Hepatocyte (in vitro differentiated cells): ENCODE results near the gene CIC. TPM values are rescaled to one million over a fixed set of nuclear protein-coding genes. Genes with fewer than 3 reads are reported as not detected.

Experiments used
- DNase-seq: peaks from one replicate; pipeline ENCODE4 v3.0.0-alpha.2; 2016; ENCODE audit warnings: low spot score
- H2AFZ ChIP-seq: fragments of 200-600 bp; sonication (generic); 2 replicates; pipeline ENCODE4 v1.6.0; 2016; ENCODE audit warnings: antibody characterized with exemption, mild to moderate bottlenecking
- H3K27ac ChIP-seq: fragments of 200-600 bp; sonication (generic); 2 replicates; pipeline ENCODE4 v1.5.1; 2016; ENCODE audit warnings: mild to moderate bottlenecking
- H3K27me3 ChIP-seq: fragments of 200-600 bp; sonication (generic); 2 replicates; pipeline ENCODE4 v1.6.1; 2016
- H3K36me3 ChIP-seq: fragments of 200-600 bp; sonication (generic); replicated peaks from 2 replicates; pipeline ENCODE4 v1.5.1; 2016; ENCODE audit warnings: low read depth; ENCODE audit not compliant: insufficient read depth
- H3K4me1 ChIP-seq: fragments of 200-600 bp; sonication (generic); 2 replicates; pipeline ENCODE4 v1.5.1; 2016; ENCODE audit warnings: mild to moderate bottlenecking, moderate library complexity; ENCODE audit not compliant: insufficient read depth
- H3K4me2 ChIP-seq: fragments of 200-600 bp; sonication (generic); 2 replicates; pipeline ENCODE4 v1.6.0; 2016
- H3K4me3 ChIP-seq: fragments of 200-600 bp; sonication (generic); 2 replicates; pipeline ENCODE4 v1.5.1; 2016; ENCODE audit warnings: mild to moderate bottlenecking
- H3K79me2 ChIP-seq: fragments of 200-600 bp; sonication (generic); 2 replicates; pipeline ENCODE4 v1.6.0; 2017; ENCODE audit warnings: mild to moderate bottlenecking
- H3K9me2 ChIP-seq: fragments of 200-600 bp; sonication (generic); replicated peaks from 2 replicates; pipeline ENCODE4 v1.6.0; 2017; ENCODE audit warnings: mild to moderate bottlenecking; ENCODE audit not compliant: insufficient read depth
- H3K9me3 ChIP-seq: fragments of 200-600 bp; sonication (generic); 2 replicates; pipeline ENCODE4 v1.5.1; 2016; ENCODE audit warnings: low read depth, mild to moderate bottlenecking
- H4K20me1 ChIP-seq: fragments of 200-600 bp; sonication (generic); 2 replicates; pipeline ENCODE4 v1.6.0; 2016; ENCODE audit warnings: mild to moderate bottlenecking; ENCODE audit not compliant: insufficient read depth, poor library complexity, severe bottlenecking
- CTCF ChIP-seq: fragments of 200-600 bp; sonication (generic); IDR thresholded peaks from 2 replicates; pipeline ENCODE4 v1.5.1; 2016; ENCODE audit warnings: antibody characterized with exemption, mild to moderate bottlenecking; ENCODE audit not compliant: poor library complexity
- EZH2 ChIP-seq: fragments of 200-600 bp; sonication (generic); IDR thresholded peaks from 2 replicates; pipeline ENCODE4 v1.6.1; 2016; ENCODE audit warnings: antibody characterized with exemption, mild to moderate bottlenecking, borderline replicate concordance
- EZH2phosphoT487 ChIP-seq: fragments of 200-600 bp; sonication (generic); IDR thresholded peaks from one replicate; pipeline ENCODE4 v1.6.1; 2018; ENCODE audit warnings: antibody characterized with exemption, mild to moderate bottlenecking, low read depth, moderate library complexity; ENCODE audit not compliant: unreplicated experiment, severe bottlenecking
- WGBS: methylation state at CpG from one replicate; pipeline ENCODE4 v1.1.6; 2016; ENCODE audit warnings: low lambda C conversion rate; ENCODE audit errors: missing lambda C conversion rate; 5-methylcytosine and 5-hydroxymethylcytosine counted together
- polyA plus RNA-seq: library from polyadenylated mRNA; unstranded; fragments of >200 nt; fragmentation: Nextera tagmentation; extraction: Ambion mirVana; gene quantifications from 2 replicates; pipeline ENCODE4 v1.2.1, GENCODE V29; 2016
- total RNA-seq: library from RNA; depleted of rRNA; stranded (reverse); fragments of >200 nt; gene quantifications from 2 replicates; pipeline ENCODE4 v1.2.3, GENCODE V29; 2014

The CIC gene
- total and polyA plus RNA-seq, 2 experiments from 2014 or later, result 17.4 to 23.2 TPM

- WGBS, result 86% methylated on average over 6 of the region's 6 CpGs
- Histone ChIP-seq H2AFZ (no peak overlapping the region), H3K36me3 (no peaks in the 10 kb centered on the region), H3K4me2 (no peak overlapping the region), H4K20me1 (peaks cover 5% of the 10 kb centered on the region), H3K79me2 (peaks cover 12% of the 10 kb centered on the region), H3K27me3 (no peaks in the 10 kb centered on the region), H3K27ac (peak overlapping the region; percentile 70), H3K9me3 (no peaks in the 10 kb centered on the region), H3K4me3 (no peak overlapping the region), H3K4me1 (no peaks in the 10 kb centered on the region), H3K9me2 (no peaks in the 10 kb centered on the region)
- peak; percentile 26 for DNase-seq
- TF ChIP-seq CTCF, result no peak
- TF ChIP-seq EZH2phosphoT487, result no peak
- no peak for TF ChIP-seq EZH2
Observed at GRCh38 chr19:42233678-42234292, 35.3 kb upstream of the CIC start.

GRCh38 chr19:42234364-42234763, 34.7 kb upstream of the CIC start:
- TF ChIP-seq CTCF (no peak), EZH2 (no peak), EZH2phosphoT487 (no peak)
- no peaks in the 10 kb centered on the region for H3K36me3 ChIP-seq
- H3K9me3 ChIP-seq, result no peaks in the 10 kb centered on the region
- WGBS, result 98% methylated on average over 10 of the region's 11 CpGs
- H4K20me1 ChIP-seq, result peaks cover 5% of the 10 kb centered on the region
- H2AFZ ChIP-seq, result no peak overlapping the region
- no peak overlapping the region for H3K4me2 ChIP-seq
- peak overlapping the region; percentile 70 for H3K27ac ChIP-seq
- no peaks in the 10 kb centered on the region for H3K9me2 ChIP-seq
- H3K4me1 ChIP-seq, result no peaks in the 10 kb centered on the region
- H3K4me3 ChIP-seq, result no peak overlapping the region
- peaks cover 18% of the 10 kb centered on the region for H3K79me2 ChIP-seq
- H3K27me3 ChIP-seq, result no peaks in the 10 kb centered on the region
- DNase-seq, result peak; percentile 3

GRCh38 chr19:42235181-42235580, 33.9 kb upstream of the CIC start:
- Histone ChIP-seq H3K4me1 (no peaks in the 10 kb centered on the region), H3K4me2 (no peak overlapping the region), H3K36me3 (no peaks in the 10 kb centered on the region), H2AFZ (no peak overlapping the region), H3K9me2 (no peaks in the 10 kb centered on the region), H3K27ac (no peak overlapping the region), H3K9me3 (no peaks in the 10 kb centered on the region), H4K20me1 (peaks cover 2% of the 10 kb centered on the region), H3K4me3 (no peak overlapping the region), H3K27me3 (no peaks in the 10 kb centered on the region), H3K79me2 (peaks cover 23% of the 10 kb centered on the region)
- DNase-seq, result no peak
- WGBS, result 94% methylated on average over 5 of the region's 5 CpGs
- TF ChIP-seq CTCF (no peak), EZH2 (no peak), EZH2phosphoT487 (no peak)
